GM12878 (cell line): ENCODE measurements around the gene DDIT4. TPM values are rescaled to one million over a fixed set of nuclear protein-coding genes. Genes with fewer than 3 reads are reported as not detected.

ENCODE experiments used
- ATAC-seq: fragments of 200-7000 bp; cut with Tn5 transposase; 3 replicates; pipeline ENCODE4 v1.9.1; 2020; ENCODE audit warnings: mild to moderate bottlenecking, moderate library complexity
- Bru-seq: library from RNA; stranded (reverse); fragments of 400-500 nt; gene quantifications from one replicate; lab custom pipeline; 2021; lab: Mats Ljungman, UMichigan
- BruChase-seq, 2 experiments: library from RNA; stranded (reverse); fragments of 400-500 nt; gene quantifications; one replicate each; lab custom pipeline; 2021; lab: Mats Ljungman, UMichigan
- BruUV-seq: library from RNA; stranded (reverse); fragments of 400-500 nt; replicated peaks from 2 replicates; lab custom pipeline; 2021; lab: Mats Ljungman, UMichigan
- CTCF ChIA-PET: fragments of 300-600 bp; sonication (Branson Sonifier 250); formaldehyde crosslinking; extraction: SDS; loops from one replicate; lab custom pipeline; 2021; ENCODE audit warnings: inconsistent platforms; lab: Yijun Ruan, JAX
- POLR2A ChIA-PET: fragments of 350-600 bp; formaldehyde crosslinking; extraction: SDS; loops from one replicate; lab custom pipeline; 2021; ENCODE audit warnings: inconsistent platforms; lab: Charles Lee
- RAD21 ChIA-PET: fragments of 300-600 bp; sonication (Branson Sonifier 250); formaldehyde crosslinking; loops from one replicate; lab custom pipeline; 2023; ENCODE audit warnings: antibody characterized with exemption; ENCODE audit not compliant: unreplicated experiment; lab: Charles Lee
- SMC1A ChIA-PET: fragments of 300-600 bp; sonication (Branson Sonifier 250); formaldehyde crosslinking; loops from one replicate; lab custom pipeline; 2023; ENCODE audit not compliant: unreplicated experiment, uncharacterized antibody; lab: Charles Lee
- DNase-seq: peaks from one replicate; pipeline ENCODE4 v3.0.0-alpha.2; 2011; ENCODE audit warnings: low read depth, low spot score
- FAIRE-seq: peaks from 3 replicates; lab custom pipeline; 2011; peaks lifted over from hg19 to GRCh38; lab: Jason Lieb, UNC
- H2AFZ ChIP-seq: 2 replicates; pipeline ENCODE4 v1.6.0; 2011; ENCODE audit warnings: low read depth, low read length, control low read depth; ENCODE audit not compliant: control insufficient read depth
- H3K27ac ChIP-seq: 2 replicates; pipeline ENCODE4 v1.5.1; 2011; ENCODE audit warnings: control low read depth; ENCODE audit not compliant: control insufficient read depth, insufficient read depth
- H3K27me3 ChIP-seq, 2 experiments: replicated peaks in 1 of 2; 2 replicates each; pipeline versions ENCODE4 v1.6.0 to v1.6.1; 2011; ENCODE audit warnings: low read length in 1 of 2; ENCODE audit not compliant: control insufficient read depth in 2 of 2, insufficient read depth in 2 of 2
- H3K36me3 ChIP-seq, 2 experiments: 2 replicates each; pipeline ENCODE4 v1.5.1; 2011; ENCODE audit warnings: low read length in 1 of 2; ENCODE audit not compliant: control insufficient read depth in 2 of 2, insufficient read depth in 2 of 2
- H3K4me1 ChIP-seq: 2 replicates; pipeline ENCODE4 v1.6.1; 2011; ENCODE audit warnings: mild to moderate bottlenecking, low read length, moderate library complexity, mixed read lengths; ENCODE audit not compliant: control insufficient read depth, insufficient read depth
- H3K4me2 ChIP-seq: 2 replicates; pipeline ENCODE4 v1.6.0; 2011; ENCODE audit warnings: control low read depth; ENCODE audit not compliant: control insufficient read depth, insufficient read depth
- H3K4me3 ChIP-seq: fragments of 200-600 bp; sonication (generic); 2 replicates; pipeline ENCODE4 v1.5.1; 2016
- H3K79me2 ChIP-seq: 2 replicates; pipeline ENCODE4 v1.6.0; 2011; ENCODE audit warnings: low read length; ENCODE audit not compliant: control insufficient read depth, insufficient read depth
- H3K9ac ChIP-seq: 2 replicates; pipeline ENCODE4 v1.8.0; 2011; ENCODE audit warnings: low read length, control low read depth, mixed read lengths; ENCODE audit not compliant: control insufficient read depth, insufficient read depth
- H3K9me3 ChIP-seq: replicated peaks from 3 replicates; pipeline ENCODE4 v1.5.1; 2011; ENCODE audit warnings: mild to moderate bottlenecking, low read length; ENCODE audit not compliant: control insufficient read depth, insufficient read depth
- H4K20me1 ChIP-seq: 2 replicates; pipeline ENCODE4 v1.6.0; 2011; ENCODE audit not compliant: control insufficient read depth, insufficient read depth
- CREM ChIP-seq: IDR thresholded peaks from 2 replicates; pipeline ENCODE4 v1.6.1; 2014; ENCODE audit warnings: antibody characterized with exemption, low read depth
- FOXM1 ChIP-seq: IDR thresholded peaks from 2 replicates; pipeline ENCODE4 v1.6.1; 2012; ENCODE audit warnings: low read depth, mild to moderate bottlenecking, inconsistent platforms, low read length, moderate library complexity
- HDAC2 ChIP-seq: fragments of 200-600 bp; sonication (generic); IDR thresholded peaks from 2 replicates; pipeline ENCODE4 v1.6.1; 2017
- IKZF2 ChIP-seq, 2 experiments: fragments of 450-650 bp; IDR thresholded peaks; 2 replicates each; pipeline ENCODE4 v1.6.1; 2017; ENCODE audit warnings: mild to moderate bottlenecking in 2 of 2, moderate library complexity in 2 of 2
- KAT2A ChIP-seq: conservative IDR thresholded peaks from 2 replicates; pipeline ENCODE4 v1.6.1; 2011; ENCODE audit warnings: low read depth, low read length; ENCODE audit not compliant: control insufficient read depth
- NR2F1 ChIP-seq: fragments of 450-650 bp; conservative IDR thresholded peaks from 2 replicates; pipeline ENCODE4 v1.6.1; 2017; ENCODE audit warnings: mild to moderate bottlenecking
- RBBP5 ChIP-seq: fragments of 200-600 bp; sonication (generic); conservative IDR thresholded peaks from 2 replicates; pipeline ENCODE4 v1.6.1; 2016
- RFX5 ChIP-seq: IDR thresholded peaks from 2 replicates; pipeline ENCODE4 v1.6.1; 2011; ENCODE audit warnings: low read depth, low read length, improper control_type of control experiment
- SMC3 ChIP-seq: IDR thresholded peaks from 2 replicates; pipeline ENCODE4 v1.6.1; 2011; ENCODE audit warnings: low read length, improper control_type of control experiment, borderline replicate concordance
- STAT3 ChIP-seq: IDR thresholded peaks from 2 replicates; pipeline ENCODE4 v1.6.1; 2011; ENCODE audit warnings: low read depth, low read length, improper control_type of control experiment
- TCF12 ChIP-seq: IDR thresholded peaks from 2 replicates; pipeline ENCODE4 v1.6.1; 2011; ENCODE audit warnings: low read depth, mild to moderate bottlenecking, low read length
- ZNF384 ChIP-seq: IDR thresholded peaks from 2 replicates; pipeline ENCODE4 v1.6.1; 2012; ENCODE audit warnings: low read depth, mild to moderate bottlenecking, low read length, improper control_type of control experiment, borderline replicate concordance
- ZNF592 ChIP-seq: fragments of 450-650 bp; IDR thresholded peaks from 2 replicates; pipeline ENCODE4 v1.6.1; 2017; ENCODE audit warnings: mild to moderate bottlenecking, moderate library complexity
- WGBS: methylation state at CpG from one replicate; pipeline ENCODE4 v1.1.6; 2016; ENCODE audit warnings: low lambda C conversion rate; ENCODE audit not compliant: insufficient replicate concordance, insufficient coverage; ENCODE audit errors: missing lambda C conversion rate; 5-methylcytosine and 5-hydroxymethylcytosine counted together
- in situ Hi-C: fragments of 300-500 bp; cut with MboI; formaldehyde crosslinking; loops from 9 replicates; pipeline ENCODE4 v1.14.3; 2018; ENCODE audit warnings: mixed read lengths
- intact Hi-C: fragments of 100-400 bp; cut with micrococcal nuclease; formaldehyde crosslinking; loops from one replicate; pipeline ENCODE4 v1.14.2; 2022; ENCODE audit not compliant: unreplicated experiment
- long read RNA-seq, 2 experiments: library from polyadenylated mRNA; unstranded; transcript quantifications; one replicate each; pipeline ENCODE4 v2.0.0, GENCODE V29; 2019 to 2020
- polyA minus RNA-seq, 3 experiments: library from RNA; depleted of rRNA, polyadenylated mRNA; stranded (reverse); fragments of >200 nt; gene quantifications; 2 replicates each; pipeline ENCODE4 v1.2.3, GENCODE V29; 2011
- polyA plus RNA-seq, 11 experiments: library from polyadenylated mRNA; depleted of rRNA in 4 of 11; unstranded in 6 of 11; stranded (reverse) in 5 of 11; fragments of >200 nt; fragmentation: Nextera tagmentation in 4 of 11; fragmentation: Illumina TruSeq in 1 of 11; extraction: Ambion mirVana in 4 of 11; extraction: Trizol in 1 of 11; gene quantifications; 1 replicate in 1 of 11; 2 replicates in 10 of 11; pipeline versions ENCODE4 v1.2.1 to v1.2.3, GENCODE V29; 2011 to 2016; ENCODE audit warnings: inconsistent platforms in 2 of 11, missing spikeins in 2 of 11, low read depth in 1 of 11
- total RNA-seq, 4 experiments: library from RNA; depleted of rRNA in 3 of 4; stranded (reverse); fragments of >200 nt in 3 of 4; fragmentation: Illumina TruSeq in 1 of 4; extraction: Trizol in 1 of 4; gene quantifications; 2 replicates each; pipeline versions ENCODE4 v1.2.1 to v1.2.3, GENCODE V29; 2013 to 2021

The DDIT4 gene
- 278 and 329 TPM in 2 replicates for total RNA-seq (2013; cell fraction: nucleolus; rRNA removed)
- total RNA-seq (2014; rRNA removed) (227 and 228 TPM in 2 replicates), total RNA-seq (2014; rRNA removed; fragmentation: Illumina TruSeq; extraction: Trizol) (75.4 and 76.9 TPM in 2 replicates), total RNA-seq (2021) (192 and 210 TPM in 2 replicates), polyA plus RNA-seq (2011; rRNA removed) (181 and 277 TPM in 2 replicates), polyA plus RNA-seq (2014; fragmentation: Illumina TruSeq; extraction: Trizol) (35.2 and 44.5 TPM in 2 replicates), polyA plus RNA-seq (2014; fragmentation: Nextera tagmentation; extraction: Ambion mirVana) (1 to 10 TPM; 2.1 to 5.0 TPM), polyA plus RNA-seq (2014; rRNA removed) (174 and 190 TPM in 2 replicates), polyA plus RNA-seq (2016; fragmentation: Nextera tagmentation; extraction: Ambion mirVana) (100 to 1,000 TPM; 245 to 268 TPM), polyA minus RNA-seq (2011; rRNA and poly(A)+ RNA removed) (219 and 366 TPM in 2 replicates), Bru-seq, nascent RNA (percentile 100 among the genes with signal in this experiment), BruChase-seq, experiment 1, labeled RNA remaining after a 6-hour chase (percentile 97 among the genes with signal in this experiment), BruChase-seq, experiment 2, labeled RNA remaining after a 2-hour chase (percentile 99 among the genes with signal in this experiment)
- polyA plus RNA-seq (2011; ENCODE audit: low read depth) = 31.9 TPM
- 307 and 319 TPM in 2 replicates for polyA plus RNA-seq (2011; cell fraction: cytosol; rRNA removed)
- 445 and 463 TPM in 2 replicates for polyA plus RNA-seq (2011; cell fraction: nucleus; rRNA removed)
- polyA plus RNA-seq (2012) = 108 and 193 TPM in 2 replicates
- 187 and 217 TPM in 2 replicates for polyA minus RNA-seq (2011; cell fraction: cytosol; rRNA and poly(A)+ RNA removed)
- polyA minus RNA-seq (2011; cell fraction: nucleus; rRNA and poly(A)+ RNA removed) = 480 and 614 TPM in 2 replicates
- long read RNA-seq, experiment 1, transcript DDIT4-203 (2 exons, 753 nt) = minor isoform, 5 of 198 reads
- long read RNA-seq, experiment 1, transcript DDIT4-201 (3 exons, 1,748 nt) = major isoform, 185 of 198 reads
- long read RNA-seq, experiment 1, partial matches to known transcripts = 0 of 198 reads
- long read RNA-seq, experiment 1, other reads (novel, unspliced or antisense) = 8 of 198 reads
- long read RNA-seq, experiment 2, transcript DDIT4-201 (3 exons, 1,748 nt) = major isoform, 172 of 192 reads
- long read RNA-seq, experiment 2, partial matches to known transcripts = 0 of 192 reads
- long read RNA-seq, experiment 2, other reads (novel, unspliced or antisense) = 16 of 192 reads

GRCh38 chr10:72273410-72274212 lies at the start of gene DDIT4:
DDIT4 (plus strand) TSS chr10:72273924; CDS start chr10:72274217, 293 bp downstream.
- in situ Hi-C loops = no loop called here
- peak within 1 kb of the TSS; percentile 96 for H3K27ac ChIP-seq
- H3K36me3 ChIP-seq = peaks cover 2 to 8% of the 10 kb centered on the region in 2 experiments
- peak within 1 kb of the TSS; percentile 91 for H3K4me2 ChIP-seq
- WGBS = under 1% methylated on average over 67 of the region's 67 CpGs
- no peaks in the 10 kb centered on the region for H3K27me3 ChIP-seq
- H3K4me3 ChIP-seq = peak within 1 kb of the TSS; percentile 92
- peaks cover 12% of the 10 kb centered on the region for H3K4me1 ChIP-seq
- CTCF ChIA-PET = interaction anchor here (0.8 to 11.3 kb wide), 10 partner anchors 9 to 100 kb away, joined by 3 to 275 read pairs (median 8); no protein-coding TSS in a partner anchor
- peak within 1 kb of the TSS; percentile 51 for H2AFZ ChIP-seq
- RAD21 ChIA-PET = interaction anchor here (0.6 to 7.8 kb wide), 13 partner anchors 15 to 225 kb away, joined by 3 to 200 read pairs (median 10); partner anchors contain the start of genes ANAPC16 and ASCC1
- H4K20me1 ChIP-seq = peaks cover 12% of the 10 kb centered on the region
- H3K9ac ChIP-seq = peak within 1 kb of the TSS; percentile 93
- SMC1A ChIA-PET = interaction anchor here (0.8 to 12.9 kb wide), 14 partner anchors 19 to 225 kb away, joined by 4 to 275 read pairs (median 10); partner anchors contain the start of genes ANAPC16 and ASCC1
- no peaks in the 10 kb centered on the region for H3K9me3 ChIP-seq
- POLR2A ChIA-PET = interaction anchor here (1.0 to 13.9 kb wide), 17 partner anchors 9 to 139 kb away, joined by 3 to 267 read pairs (median 11); partner anchors contain the start of genes ANAPC16 and ASCC1
- peak; percentile 89 for ATAC-seq
- DNase-seq = peak; percentile 97
- BruUV-seq = no TSS peak
- H3K79me2 ChIP-seq = peaks cover 39% of the 10 kb centered on the region
- intact Hi-C loops = loop anchor here (1.0 kb wide), 5 partner anchors 12 to 62 kb away; no protein-coding TSS in a partner anchor
- peak; percentile 74 for FAIRE-seq
- no peak for TF ChIP-seq KAT2A
- no peak for TF ChIP-seq STAT3
- no peak for TF ChIP-seq ZNF384
- peak; percentile 97 for TF ChIP-seq RFX5
- TF ChIP-seq SMC3 = peak; percentile 21; the same call in 1 of the 2 replicates
- peak; percentile 88 for TF ChIP-seq TCF12
- peak; percentile 41 to 71; a peak in 2 of 4 replicates for TF ChIP-seq IKZF2 (IDR thresholded peaks at IDR 0.05)
- TF ChIP-seq CREM = peak; percentile 60; the same call in 1 of the 2 replicates
- no peak for TF ChIP-seq ZNF592
- TF ChIP-seq FOXM1 = no peak
- TF ChIP-seq HDAC2 = no peak
- no peak for TF ChIP-seq RBBP5
- TF ChIP-seq NR2F1 = peak; percentile 60
